Mucosa of descending colon (tissue), 3 donors: ENCODE data around the gene TBC1D14. TPM values are rescaled to one million over a fixed set of nuclear protein-coding genes. Genes with fewer than 3 reads are reported as not detected.

Source experiments
- ATAC-seq: fragments of 200-7000 bp; cut with Tn5 transposase; one replicate; pipeline ENCODE4 v1.9.1; 2020; ENCODE audit warnings: mild to moderate bottlenecking, moderate library complexity
- DNase-seq, 3 donors: peaks; one replicate each; pipeline ENCODE4 v3.0.0-alpha.2; 2020
- H3K36me3 ChIP-seq: fragments of 200-600 bp; one replicate; pipeline ENCODE4 v1.8.0; 2021; ENCODE audit warnings: low read depth, mild to moderate bottlenecking
- H3K4me1 ChIP-seq: fragments of 200-600 bp; one replicate; pipeline ENCODE4 v1.8.0; 2021; ENCODE audit warnings: low read depth, mild to moderate bottlenecking
- H3K4me3 ChIP-seq: fragments of 200-600 bp; one replicate; pipeline ENCODE4 v1.8.0; 2021; ENCODE audit warnings: mild to moderate bottlenecking
- H3K9me3 ChIP-seq: fragments of 200-600 bp; one replicate; pipeline ENCODE4 v1.8.0; 2021; ENCODE audit warnings: mild to moderate bottlenecking
- CTCF ChIP-seq: fragments of 200-600 bp; IDR thresholded peaks from one replicate; pipeline ENCODE4 v1.8.0; 2022; ENCODE audit warnings: antibody characterized with exemption, mild to moderate bottlenecking
- intact Hi-C, 2 donors: fragments of 100-400 bp; cut with DNase I in 1 of 2; cut with micrococcal nuclease in 1 of 2; formaldehyde crosslinking; loops; one replicate each; pipeline versions ENCODE4 v1.11.0 to v1.11.1; 2022; cut with DNase I, micrococcal nuclease
- total RNA-seq, 3 donors: library from RNA; stranded (reverse); fragmentation: NEBNext Ultra II Directional in 2 of 3; extraction: Animal tissue kit (Norgen Biotek cat#: 25700) in 2 of 3; gene quantifications; one replicate each; pipeline versions ENCODE4 v1.2.1 to v1.2.4, GENCODE V29; 2021 to 2023
- donor health status: DM: no; HTN: no; CAD: no; lungs with moderate emphysema.
- donor health status: DM: no; HTN: no; CAD: no.
- donor health status: DM: no; HTN: yes; CAD: no.

The TBC1D14 gene
- total RNA-seq, 3 donors from 2014 or later, result 51.8 to 70.8 (median 56.2) TPM

DNA sequence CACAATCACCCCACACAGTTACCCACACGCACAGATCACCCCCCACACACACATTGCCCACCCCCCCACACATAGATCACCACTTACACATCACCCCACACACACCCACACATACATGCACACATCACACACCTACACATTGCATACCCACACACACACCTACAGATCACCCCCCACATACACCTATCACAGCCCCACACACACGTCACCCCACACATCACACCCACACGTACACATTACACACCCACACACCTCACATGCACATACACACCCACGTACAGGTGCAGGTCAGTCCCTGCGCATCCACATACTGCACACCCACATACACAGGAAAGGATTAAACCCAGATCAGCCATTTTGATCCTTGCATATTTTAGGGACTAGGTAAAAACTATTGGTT is 118.3 kb downstream of the TBC1D14 start:
- ATAC-seq (no peak), DNase-seq (no peak)
- Histone ChIP-seq H3K4me3 (no peak overlapping the region), H3K9me3 (no peaks in the 10 kb centered on the region), H3K36me3 (peaks cover 4% of the 10 kb centered on the region), H3K4me1 (no peaks in the 10 kb centered on the region)
- intact Hi-C loops, result no loop called here
- no peak for TF ChIP-seq CTCF

DNA sequence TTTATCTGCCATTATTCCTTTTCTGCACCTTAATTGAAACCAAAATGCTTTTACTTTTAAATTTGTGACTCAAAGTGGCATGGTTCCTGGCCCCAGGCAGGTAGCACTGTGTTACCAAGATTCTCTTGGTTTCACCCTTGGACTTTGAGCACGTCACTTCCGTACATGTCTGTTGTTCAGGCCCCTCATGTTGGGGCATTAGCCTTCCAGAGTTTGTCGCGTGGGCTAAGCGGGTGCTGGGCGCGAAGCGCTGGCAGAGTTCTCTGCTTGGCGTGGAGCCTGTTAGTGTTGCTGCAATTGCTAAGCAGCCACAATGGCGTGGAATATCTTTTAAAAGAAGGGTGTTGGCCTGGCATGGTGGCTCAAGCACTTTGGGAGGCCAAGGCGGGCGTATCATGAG is 119.6 kb downstream of the TBC1D14 start:
- intact Hi-C loops, result no loop called here
- no peaks in the 10 kb centered on the region for H3K9me3 ChIP-seq
- ATAC-seq, result no peak
- no peak for TF ChIP-seq CTCF
- no peak for DNase-seq
- no peaks in the 10 kb centered on the region for H3K4me1 ChIP-seq
- H3K36me3 ChIP-seq, result peaks cover 4% of the 10 kb centered on the region
- no peak overlapping the region for H3K4me3 ChIP-seq

- TF ChIP-seq CTCF, result no peak
- Histone ChIP-seq H3K36me3 (peaks cover 4% of the 10 kb centered on the region), H3K9me3 (no peaks in the 10 kb centered on the region), H3K4me3 (no peak overlapping the region), H3K4me1 (no peaks in the 10 kb centered on the region)
- intact Hi-C loops, result no loop called here
- ATAC-seq (no peak), DNase-seq (no peak)
These were observed 120.3 kb downstream of the TBC1D14 start for GRCh38 chr4:7029921-7030320.

DNA sequence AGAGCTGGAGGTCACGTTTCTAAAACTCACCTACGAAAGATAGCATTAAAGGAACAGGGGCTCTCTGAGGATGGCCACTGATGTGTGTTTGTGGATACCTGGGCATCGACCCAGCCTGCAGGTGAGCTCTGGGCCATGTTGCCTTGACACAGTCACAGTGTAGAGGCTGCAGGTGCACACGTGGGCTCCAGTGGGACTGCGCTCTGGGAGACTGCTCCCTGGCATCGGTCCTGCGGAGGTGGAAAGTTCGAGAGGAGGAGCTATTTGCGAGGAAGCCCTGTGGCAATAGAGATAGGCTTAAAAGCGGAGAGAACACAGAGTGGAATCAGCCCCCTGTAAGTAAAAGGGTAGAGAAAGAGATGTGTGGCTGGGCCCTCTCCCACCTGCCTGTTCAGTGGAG is 121.2 kb downstream of the TBC1D14 start:
- DNase-seq (no peak), ATAC-seq (no peak)
- Histone ChIP-seq H3K4me1 (no peaks in the 10 kb centered on the region), H3K36me3 (no peaks in the 10 kb centered on the region), H3K4me3 (no peak overlapping the region), H3K9me3 (no peaks in the 10 kb centered on the region)
- intact Hi-C loops, result no loop called here
- no peak for TF ChIP-seq CTCF

DNA sequence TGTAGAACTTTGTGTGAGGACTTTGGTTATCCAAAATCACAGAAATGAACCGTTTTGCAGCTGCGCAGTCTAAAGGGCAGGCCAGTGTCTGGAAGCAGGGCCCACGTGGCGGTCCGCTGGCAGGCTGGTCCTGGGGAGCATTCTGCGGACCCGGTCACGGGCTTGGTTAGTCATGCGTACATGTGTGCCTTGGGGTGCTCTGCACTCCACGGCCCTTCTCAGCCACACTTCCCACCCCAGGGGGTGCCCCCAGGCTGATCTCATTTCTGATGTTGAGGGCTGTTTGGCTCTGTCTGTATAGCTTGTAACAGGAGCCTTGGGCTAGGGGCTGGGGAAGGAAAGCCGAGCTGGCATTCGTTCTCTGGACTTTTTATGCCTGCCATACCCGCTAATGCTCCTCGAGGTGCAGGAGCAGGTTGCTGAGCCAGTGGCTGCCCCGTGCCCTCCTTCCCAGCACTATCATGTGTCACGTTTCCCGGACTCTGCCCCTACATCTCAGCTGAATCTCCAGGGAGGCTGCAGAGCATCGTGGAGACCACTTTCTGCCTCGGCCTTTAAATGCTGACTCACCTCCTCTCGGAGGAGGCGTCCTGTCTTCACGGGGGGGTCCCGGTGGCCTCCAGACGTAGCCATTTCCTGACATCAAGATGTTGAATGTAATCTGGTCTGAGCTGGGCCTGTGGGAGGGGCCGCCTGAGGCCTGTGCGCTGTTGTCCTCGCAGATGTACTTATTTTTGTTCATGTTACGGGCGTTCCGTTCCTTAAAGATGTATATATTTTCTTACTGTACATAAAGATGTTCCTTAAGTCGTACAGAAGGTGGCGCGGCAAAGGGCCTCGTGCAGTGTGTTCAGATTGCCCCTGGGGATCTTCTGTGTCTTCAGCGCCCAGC is 122.2 kb downstream of the TBC1D14 start:
- H3K4me1 ChIP-seq, result no peaks in the 10 kb centered on the region
- ATAC-seq, result no peak
- no peak for TF ChIP-seq CTCF
- intact Hi-C loops, result no loop called here
- DNase-seq, result no peak
- no peaks in the 10 kb centered on the region for H3K36me3 ChIP-seq
- H3K4me3 ChIP-seq, result no peak overlapping the region
- no peaks in the 10 kb centered on the region for H3K9me3 ChIP-seq
